ENCODE results near the gene DGKQ. TPM values are rescaled to one million over a fixed set of nuclear protein-coding genes. Genes with fewer than 3 reads are reported as not detected.

The DGKQ gene
- total and polyA plus RNA-seq, 9 of the 15 experiments (the other 6 are each of a cell fraction or from before 2014, with no cell fraction given), result 0.17 to 22.0 (median 5.6) TPM

DNA sequence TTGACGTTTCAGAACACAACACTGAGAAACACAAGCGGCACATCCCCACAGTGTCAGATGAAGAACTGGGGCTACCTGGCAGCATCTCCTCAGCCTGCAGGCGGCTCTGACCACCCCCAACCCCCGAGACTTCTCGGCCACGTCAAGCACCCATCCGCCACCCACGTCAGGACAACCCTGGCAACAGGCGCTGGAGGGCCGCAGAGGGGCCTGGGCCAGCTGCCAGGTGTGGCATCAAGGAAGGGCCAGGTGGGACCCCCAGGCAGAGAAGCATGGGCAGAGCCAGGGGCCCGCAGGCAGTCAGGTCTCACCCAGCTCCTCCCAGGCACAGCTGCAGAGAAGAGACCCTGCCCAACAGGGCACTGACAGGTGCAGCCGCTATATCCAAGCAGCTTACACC lies 63.5 kb downstream of the DGKQ start (continued):
- no peak for TF ChIP-seq TSHZ1 (CRISPR knock-in tag; IDR thresholded peaks at IDR 0.05)
- no peak for TF ChIP-seq DIDO1 (tag; IDR thresholded peaks at IDR 0.05; ENCODE audit: low read depth)
- no peak for TF ChIP-seq SIRT6 (IDR thresholded peaks at IDR 0.05; ENCODE audit: low read depth, low read length)
- no peak for TF ChIP-seq ZNF778 (CRISPR knock-in tag; IDR thresholded peaks at IDR 0.05)
- TF ChIP-seq TEAD1 (CRISPR knock-in tag; IDR thresholded peaks at IDR 0.05), result no peak
- TF ChIP-seq NFIC (IDR thresholded peaks at IDR 0.05), result no peak

GRCh38 chr4:909131-909571 lies 64.2 kb downstream of the DGKQ start:
- Histone ChIP-seq H3K9me3 (replicated peaks; ENCODE audit: control insufficient read depth, insufficient read depth, low read depth, low read length) (peaks cover 5% of the 10 kb centered on the region; the same call in 1 of the 2 replicates), H2AFZ (ENCODE audit: low read depth, low read length) (no peak overlapping the region), H3K9ac (ENCODE audit: insufficient read depth in 1 of 2, low read depth in 2 of 2, low read length in 2 of 2) (no peak overlapping the region), H3K36me3 (ENCODE audit: control insufficient read depth, insufficient read depth, low read length) (peaks cover 66% of the 10 kb centered on the region; the same call in 2 of the 3 replicates), H4K20me1 (replicated peaks; ENCODE audit: control insufficient read depth, insufficient read depth, low read length) (no peaks in the 10 kb centered on the region), H3K27ac (ENCODE audit: extremely low read depth, low read depth, low read length) (no peak overlapping the region), H3K9me1 (ENCODE audit: control insufficient read depth, insufficient read depth, low read length) (no peaks in the 10 kb centered on the region), H3K79me2 (ENCODE audit: control insufficient read depth, insufficient read depth, low read length) (peaks cover 7% of the 10 kb centered on the region; the same call in 2 of the 3 replicates), H3K4me1 (replicated peaks in 1 of 2; ENCODE audit: control insufficient read depth in 2 of 2, insufficient read depth in 2 of 2, low read length in 2 of 2) (peaks cover 0 to 16% of the 10 kb centered on the region in 2 experiments; a peak in 1 of 5 replicates), H3K4me2 (ENCODE audit: insufficient read depth, low read length) (no peak overlapping the region), H3K4me3 (no peak overlapping the region), H3K27me3 (ENCODE audit: control insufficient read depth in 2 of 2, insufficient read depth in 2 of 2, low read length in 2 of 2) (no peaks in the 10 kb centered on the region)
- TF ChIP-seq ZNF146 (CRISPR knock-in tag; IDR thresholded peaks at IDR 0.05; ENCODE audit: unreplicated experiment) (no peak), ZNF354B (CRISPR knock-in tag; IDR thresholded peaks at IDR 0.05) (no peak), DACH1 (IDR thresholded peaks at IDR 0.05; ENCODE audit: partially characterized antibody) (no peak), POLR2G (IDR thresholded peaks at IDR 0.05; ENCODE audit: low read depth, low read length) (peak; percentile 18; the same call in 1 of the 2 replicates)
- no peak for ATAC-seq
- WGBS (ENCODE audit: insufficient coverage, low coverage, missing lambda C conversion rate), result 97% methylated on average over 19 of the region's 26 CpGs
- no peak for DNase-seq (ENCODE audit: extremely low read depth in 1 of 4, low spot score in 3 of 4)
- in situ Hi-C loops (cut with MboI) (no loop called here), intact Hi-C loops (cut with micrococcal nuclease) (no loop called here)
- POLR2A ChIA-PET, result interaction anchor here (1.0 to 1.2 kb wide), 2 partner anchors 9 to 23 kb away, joined by 3 to 4 read pairs; partner anchors contain the start of genes GAK and TMEM175
- CTCF ChIA-PET (ENCODE audit: low intra/inter-chr PET ratio), result no interaction called here
- BruUV-seq (replicated peaks), result no TSS peak
- no peak for FAIRE-seq
